GM10248 (cell line): ENCODE data around the gene SEMA7A.
"Not testable (repeated sequence)": the region's sequence is repeated elsewhere in the genome, so short reads cannot be mapped to it uniquely, and the experiment has no call there.

Experiments used
- CTCF ChIA-PET: fragments of 300-600 bp; sonication (Branson Sonifier 250); formaldehyde crosslinking; extraction: SDS; loops from one replicate; lab custom pipeline; 2021; ENCODE audit warnings: antibody characterized with exemption; lab: Yijun Ruan, JAX
- POLR2A ChIA-PET: fragments of 350-650 bp; sonication (Branson Sonifier 250); formaldehyde crosslinking; extraction: SDS; loops from one replicate; lab custom pipeline; 2020; ENCODE audit warnings: antibody characterized with exemption; lab: Yijun Ruan, JAX
- DNase-seq: peaks from one replicate; pipeline ENCODE4 v3.0.0; 2012; ENCODE audit errors: extremely low spot score
- CTCF ChIP-seq: IDR thresholded peaks from 2 replicates; pipeline ENCODE4 v1.5.1; 2012; ENCODE audit warnings: mild to moderate bottlenecking, low read depth; ENCODE audit errors: extremely low read depth, missing control alignments, control extremely low read depth

SEMA7A gene

GRCh38 chr15:74433592-74434262 is at the start of gene SEMA7A:
SEMA7A (minus strand) TSS chr15:74433958; CDS start chr15:74433918, 40 bp downstream.
- ChIA-PET POLR2A (interaction anchor here (0.6 to 1.9 kb wide), 3 partner anchors 24 to 37 kb away, joined by 3 to 7 read pairs (median 5); no protein-coding TSS in a partner anchor), CTCF (interaction anchor here (0.6 to 33.1 kb wide), 5 partner anchors 15 to 57 kb away, joined by 3 to 827 read pairs (median 5); partner anchors contain the start of gene CYP11A1)
- DNase-seq: peak; percentile 97
- TF ChIP-seq CTCF: no peak

- ChIA-PET POLR2A (no interaction called here), CTCF (interaction anchor here (0.6 to 8.4 kb wide), 6 partner anchors 21 to 110 kb away, joined by 3 to 77 read pairs (median 6); no protein-coding TSS in a partner anchor)
- no peak for DNase-seq
- peak; percentile 18 for TF ChIP-seq CTCF
Measured at GRCh38 chr15:74482661-74483060, 48.9 kb upstream of the SEMA7A start.

- POLR2A ChIA-PET, DNase-seq: not testable (repeated sequence)
- CTCF ChIA-PET: interaction anchor here (1.2 to 2.8 kb wide), 3 partner anchors 8 to 289 kb away, joined by 3 to 12 read pairs (median 3); no protein-coding TSS in a partner anchor
Measured at GRCh38 chr15:74480364-74480763, 46.6 kb upstream of the SEMA7A start.

- POLR2A ChIA-PET, DNase-seq: not testable (repeated sequence)
- CTCF ChIA-PET: interaction anchor here (0.7 to 3.2 kb wide), 3 partner anchors 14 to 70 kb away, joined by 3 to 10 read pairs (median 4); partner anchors contain the start of gene ARID3B
Measured at GRCh38 chr15:74471621-74472020, 37.9 kb upstream of the SEMA7A start.

GRCh38 chr15:74470631-74471395 is 37.1 kb upstream of the SEMA7A start:
- no peak for TF ChIP-seq CTCF
- DNase-seq: no peak
- ChIA-PET CTCF (interaction anchor here (0.7 to 3.2 kb wide), 3 partner anchors 15 to 70 kb away, joined by 3 to 10 read pairs (median 4); partner anchors contain the start of gene ARID3B), POLR2A (interaction anchor here (0.7 kb wide), 1 partner anchor 18 kb away, joined by 4 read pairs; no protein-coding TSS in a partner anchor)

GRCh38 chr15:74468341-74469032 is 34.7 kb upstream of the SEMA7A start:
- no peak for DNase-seq
- TF ChIP-seq CTCF: no peak
- ChIA-PET POLR2A (no interaction called here), CTCF (interaction anchor here (1.2 to 2.3 kb wide), 4 partner anchors 13 to 93 kb away, joined by 3 to 5 read pairs (median 4); no protein-coding TSS in a partner anchor)

GRCh38 chr15:74466570-74466969 is 32.8 kb upstream of the SEMA7A start:
- CTCF ChIA-PET: no interaction called here
- DNase-seq: no peak
- POLR2A ChIA-PET: no interaction called here
- TF ChIP-seq CTCF: no peak
